SK-N-SH (cell line): Measurements from ENCODE around the gene DDX54. TPM values are rescaled to one million over a fixed set of nuclear protein-coding genes. Genes with fewer than 3 reads are reported as not detected.

Experiments
- CTCF ChIA-PET: fragments of 300-600, 350-600 bp; formaldehyde crosslinking; extraction: SDS; loops from one replicate; lab custom pipeline; 2021; lab: Yijun Ruan, JAX
- POLR2A ChIA-PET: fragments of 350-600 bp; sonication (Branson Sonifier 250); formaldehyde crosslinking; extraction: SDS; loops from one replicate; lab custom pipeline; 2020; ENCODE audit warnings: antibody characterized with exemption, inconsistent platforms; lab: Yijun Ruan, JAX
- DNase-seq: peaks from one replicate; pipeline ENCODE4 v3.0.0; 2012
- H2AFZ ChIP-seq: fragments of 200-600 bp; sonication (generic); 2 replicates; pipeline ENCODE4 v1.8.1; 2016; ENCODE audit warnings: antibody characterized with exemption, mild to moderate bottlenecking, low read depth
- H3F3A ChIP-seq: fragments of 200-600 bp; sonication (generic); replicated peaks from 2 replicates; pipeline ENCODE3; 2016; ENCODE audit warnings: antibody characterized with exemption, mild to moderate bottlenecking; ENCODE audit not compliant: insufficient read depth
- H3K27ac ChIP-seq, 2 experiments: fragments of 200-500 bp in 1 of 2; fragments of 200-600 bp in 1 of 2; sonication (Bioruptor generic) in 1 of 2; sonication (generic), shearing (Covaris generic) in 1 of 2; 2 replicates each; pipeline versions ENCODE4 v1.5.1 to v1.6.1; 2014 to 2016; ENCODE audit warnings: low read depth in 2 of 2, inconsistent platforms in 1 of 2, low read length in 1 of 2, mild to moderate bottlenecking in 1 of 2, mixed read lengths in 1 of 2
- H3K27me3 ChIP-seq: fragments of 200-600 bp; sonication (generic), shearing (Covaris generic); 2 replicates; pipeline ENCODE4 v1.6.1; 2016; ENCODE audit warnings: mixed run types; ENCODE audit not compliant: insufficient read depth
- H3K36me3 ChIP-seq, 2 experiments: fragments of 200-500 bp in 1 of 2; fragments of 200-600 bp in 1 of 2; sonication (Bioruptor generic) in 1 of 2; sonication (generic) in 1 of 2; replicated peaks in 1 of 2; 2 replicates each; pipeline versions ENCODE3 to v1.5.1; 2014 to 2016; ENCODE audit warnings: low read length in 1 of 2, mild to moderate bottlenecking in 1 of 2; ENCODE audit not compliant: insufficient read depth in 2 of 2, control insufficient read depth in 1 of 2
- H3K4me1 ChIP-seq, 2 experiments: fragments of 200-500 bp in 1 of 2; fragments of 200-600 bp in 1 of 2; sonication (Bioruptor generic) in 1 of 2; sonication (generic), shearing (Covaris generic) in 1 of 2; 2 replicates each; pipeline versions ENCODE4 v1.5.1 to v1.6.1; 2014 to 2016; ENCODE audit warnings: low read depth in 1 of 2, low read length in 1 of 2, mixed run types in 1 of 2; ENCODE audit not compliant: insufficient read depth in 2 of 2, control insufficient read depth in 1 of 2
- H3K4me2 ChIP-seq: fragments of 200-600 bp; sonication (generic), shearing (Covaris generic); 2 replicates; pipeline ENCODE4 v1.6.1; 2017; ENCODE audit warnings: mixed run types
- H3K4me3 ChIP-seq, 2 experiments: fragments of 200-500 bp in 1 of 2; fragments of 200-600 bp in 1 of 2; sonication (Bioruptor generic) in 1 of 2; sonication (generic), shearing (Covaris generic) in 1 of 2; 2 replicates each; pipeline versions ENCODE4 v1.5.1 to v1.8.1; 2014 to 2016; ENCODE audit warnings: low read depth in 2 of 2, inconsistent platforms in 1 of 2, low read length in 1 of 2, mild to moderate bottlenecking in 1 of 2, mixed read lengths in 1 of 2, moderate library complexity in 1 of 2
- H3K79me2 ChIP-seq: fragments of 200-600 bp; sonication (generic); 2 replicates; pipeline ENCODE4 v1.8.1; 2017; ENCODE audit warnings: mild to moderate bottlenecking; ENCODE audit not compliant: insufficient read depth
- H3K9ac ChIP-seq: fragments of 200-600 bp; sonication (generic); 2 replicates; pipeline ENCODE4 v1.6.1; 2017; ENCODE audit warnings: mixed run types
- H3K9me2 ChIP-seq: fragments of 200-600 bp; sonication (generic); 2 replicates; pipeline ENCODE4 v1.6.1; 2017; ENCODE audit warnings: mixed run types
- H3K9me3 ChIP-seq: fragments of 200-600 bp; sonication (generic); 2 replicates; pipeline ENCODE4 v1.6.1; 2017; ENCODE audit warnings: mixed run types, mild to moderate bottlenecking, moderate library complexity
- H4K20me1 ChIP-seq: fragments of 200-600 bp; sonication (generic); 2 replicates; pipeline ENCODE4 v1.6.1; 2017; ENCODE audit warnings: mild to moderate bottlenecking, mixed run types; ENCODE audit not compliant: insufficient read depth
- ELF1 ChIP-seq: IDR thresholded peaks from 2 replicates; pipeline ENCODE4 v1.4.0; 2012
- FOSL2 ChIP-seq: IDR thresholded peaks from 2 replicates; pipeline ENCODE4 v1.4.0; 2012; ENCODE audit warnings: low read depth, mild to moderate bottlenecking, moderate library complexity, borderline replicate concordance
- FOXM1 ChIP-seq: IDR thresholded peaks from 2 replicates; pipeline ENCODE4 v1.4.0; 2012; ENCODE audit warnings: low read depth, mild to moderate bottlenecking
- MXI1 ChIP-seq: IDR thresholded peaks from 2 replicates; pipeline ENCODE4 v1.6.1; 2012; ENCODE audit warnings: mild to moderate bottlenecking, low read depth, low read length, improper control_type of control experiment
- NRF1 ChIP-seq: IDR thresholded peaks from 2 replicates; pipeline ENCODE4 v1.6.1; 2012; ENCODE audit warnings: low read depth, mild to moderate bottlenecking, low read length
- REST ChIP-seq: IDR thresholded peaks from 2 replicates; pipeline ENCODE4 v1.6.1; 2012; ENCODE audit warnings: mild to moderate bottlenecking, low read depth, low read length, moderate library complexity
- RXRA ChIP-seq: IDR thresholded peaks from 2 replicates; pipeline ENCODE4 v1.4.0; 2012; ENCODE audit warnings: low read depth, mild to moderate bottlenecking, borderline replicate concordance
- SIN3A ChIP-seq: IDR thresholded peaks from 2 replicates; pipeline ENCODE4 v1.6.1; 2012; ENCODE audit warnings: low read depth, mild to moderate bottlenecking, low read length, moderate library complexity, borderline replicate concordance
- TAF1 ChIP-seq: IDR thresholded peaks from 2 replicates; pipeline ENCODE4 v1.6.1; 2012; ENCODE audit warnings: low read depth, mild to moderate bottlenecking, low read length, moderate library complexity, borderline replicate concordance
- USF1 ChIP-seq: IDR thresholded peaks from 2 replicates; pipeline ENCODE4 v1.4.0; 2012; ENCODE audit warnings: low read depth, borderline replicate concordance
- YY1 ChIP-seq: IDR thresholded peaks from 2 replicates; pipeline ENCODE4 v1.4.0; 2012; ENCODE audit warnings: low read depth, mild to moderate bottlenecking
- WGBS: methylation state at CpG from one replicate; pipeline ENCODE4 v1.1.6; 2017; ENCODE audit warnings: low lambda C conversion rate; 5-methylcytosine and 5-hydroxymethylcytosine counted together
- polyA plus RNA-seq, 3 experiments: library from polyadenylated mRNA; depleted of rRNA; stranded (reverse); fragments of >200 nt; gene quantifications; 2 replicates each; pipeline ENCODE4 v1.2.3, GENCODE V29; 2012
- TF ChIP-seq, protein P1 (sequence below): fragments of 150-350 bp; IDR thresholded peaks from 2 replicates; pipeline ENCODE4 v1.6.1; 2016; ENCODE audit warnings: mild to moderate bottlenecking, low read depth, low read length
- TF ChIP-seq, protein P2 (sequence below): IDR thresholded peaks from 2 replicates; pipeline ENCODE4 v1.4.0; 2012; ENCODE audit warnings: low read depth, borderline replicate concordance

DDX54 gene
- polyA plus RNA-seq, 1 of the 3 experiments (the other 2 are of a cell fraction), result 69.9 TPM

DNA sequence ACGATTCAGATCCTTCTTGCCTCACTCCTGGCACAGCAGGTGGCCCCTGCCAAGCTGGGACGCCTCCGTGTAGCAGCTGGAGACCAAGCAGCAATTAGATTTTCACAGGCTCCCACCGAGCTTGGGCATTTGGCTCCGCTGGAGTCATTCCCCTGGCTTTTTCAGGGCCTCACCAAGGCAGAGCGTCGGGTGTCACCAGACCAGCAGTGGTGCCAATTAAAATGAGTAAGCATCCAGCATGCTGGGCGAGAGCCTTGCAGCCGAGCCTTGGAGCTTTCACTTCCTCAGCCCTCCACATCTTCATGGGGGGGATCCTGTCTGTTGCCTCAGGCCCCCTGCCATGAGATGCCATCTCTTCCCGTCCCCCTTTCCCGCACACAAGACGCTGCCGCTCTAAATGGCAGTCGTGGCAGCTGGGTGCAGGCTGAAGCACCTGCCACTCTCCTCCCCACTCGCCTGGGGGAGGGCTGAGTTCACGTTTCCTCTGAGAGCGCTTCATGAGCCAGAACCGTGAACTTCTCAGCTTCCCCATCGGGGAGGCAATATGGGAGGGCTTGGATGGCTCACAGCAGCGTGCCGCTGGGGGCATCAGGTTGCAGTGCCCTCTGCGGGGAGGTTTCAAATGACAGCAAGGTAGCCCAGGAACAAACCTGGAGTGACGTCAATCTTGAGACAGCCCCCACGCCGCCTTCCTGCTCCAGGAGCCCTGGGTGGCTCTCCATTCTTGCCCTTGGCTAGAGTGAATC is 47.7 kb upstream of the DDX54 start:
- Histone ChIP-seq H3K9me2 (no peaks in the 10 kb centered on the region), H2AFZ (no peak overlapping the region), H3K9me3 (no peaks in the 10 kb centered on the region), H3K27ac (no peak overlapping the region), H3K27me3 (no peaks in the 10 kb centered on the region), H3F3A (no peaks in the 10 kb centered on the region), H4K20me1 (no peaks in the 10 kb centered on the region), H3K4me1 (peaks cover 2 to 5% of the 10 kb centered on the region in 2 experiments; a peak in 2 of 4 replicates), H3K4me2 (no peak overlapping the region), H3K9ac (no peak overlapping the region), H3K4me3 (no peak overlapping the region), H3K79me2 (no peaks in the 10 kb centered on the region), H3K36me3 (peaks cover 4 to 6% of the 10 kb centered on the region in 2 experiments)
- TF ChIP-seq USF1, result no peak
- TF ChIP-seq, protein P1, sequence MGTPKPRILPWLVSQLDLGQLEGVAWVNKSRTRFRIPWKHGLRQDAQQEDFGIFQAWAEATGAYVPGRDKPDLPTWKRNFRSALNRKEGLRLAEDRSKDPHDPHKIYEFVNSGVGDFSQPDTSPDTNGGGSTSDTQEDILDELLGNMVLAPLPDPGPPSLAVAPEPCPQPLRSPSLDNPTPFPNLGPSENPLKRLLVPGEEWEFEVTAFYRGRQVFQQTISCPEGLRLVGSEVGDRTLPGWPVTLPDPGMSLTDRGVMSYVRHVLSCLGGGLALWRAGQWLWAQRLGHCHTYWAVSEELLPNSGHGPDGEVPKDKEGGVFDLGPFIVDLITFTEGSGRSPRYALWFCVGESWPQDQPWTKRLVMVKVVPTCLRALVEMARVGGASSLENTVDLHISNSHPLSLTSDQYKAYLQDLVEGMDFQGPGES, result no peak
- no peak for TF ChIP-seq FOSL2
- TF ChIP-seq, protein P2, sequence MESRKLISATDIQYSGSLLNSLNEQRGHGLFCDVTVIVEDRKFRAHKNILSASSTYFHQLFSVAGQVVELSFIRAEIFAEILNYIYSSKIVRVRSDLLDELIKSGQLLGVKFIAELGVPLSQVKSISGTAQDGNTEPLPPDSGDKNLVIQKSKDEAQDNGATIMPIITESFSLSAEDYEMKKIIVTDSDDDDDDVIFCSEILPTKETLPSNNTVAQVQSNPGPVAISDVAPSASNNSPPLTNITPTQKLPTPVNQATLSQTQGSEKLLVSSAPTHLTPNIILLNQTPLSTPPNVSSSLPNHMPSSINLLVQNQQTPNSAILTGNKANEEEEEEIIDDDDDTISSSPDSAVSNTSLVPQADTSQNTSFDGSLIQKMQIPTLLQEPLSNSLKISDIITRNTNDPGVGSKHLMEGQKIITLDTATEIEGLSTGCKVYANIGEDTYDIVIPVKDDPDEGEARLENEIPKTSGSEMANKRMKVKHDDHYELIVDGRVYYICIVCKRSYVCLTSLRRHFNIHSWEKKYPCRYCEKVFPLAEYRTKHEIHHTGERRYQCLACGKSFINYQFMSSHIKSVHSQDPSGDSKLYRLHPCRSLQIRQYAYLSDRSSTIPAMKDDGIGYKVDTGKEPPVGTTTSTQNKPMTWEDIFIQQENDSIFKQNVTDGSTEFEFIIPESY, result no peak
- TF ChIP-seq SIN3A, result no peak
- no peak for TF ChIP-seq RXRA
- no peak for TF ChIP-seq YY1
- no peak for TF ChIP-seq NRF1
- no peak for TF ChIP-seq FOXM1
- 93% methylated on average over 17 of the region's 25 CpGs for WGBS
- DNase-seq, result no peak
- ChIA-PET CTCF (interaction anchor here (1.0 kb wide), 1 partner anchor 12 kb away, joined by 3 read pairs; the partner anchor contains the start of gene TPCN1), POLR2A (no interaction called here)

DNA sequence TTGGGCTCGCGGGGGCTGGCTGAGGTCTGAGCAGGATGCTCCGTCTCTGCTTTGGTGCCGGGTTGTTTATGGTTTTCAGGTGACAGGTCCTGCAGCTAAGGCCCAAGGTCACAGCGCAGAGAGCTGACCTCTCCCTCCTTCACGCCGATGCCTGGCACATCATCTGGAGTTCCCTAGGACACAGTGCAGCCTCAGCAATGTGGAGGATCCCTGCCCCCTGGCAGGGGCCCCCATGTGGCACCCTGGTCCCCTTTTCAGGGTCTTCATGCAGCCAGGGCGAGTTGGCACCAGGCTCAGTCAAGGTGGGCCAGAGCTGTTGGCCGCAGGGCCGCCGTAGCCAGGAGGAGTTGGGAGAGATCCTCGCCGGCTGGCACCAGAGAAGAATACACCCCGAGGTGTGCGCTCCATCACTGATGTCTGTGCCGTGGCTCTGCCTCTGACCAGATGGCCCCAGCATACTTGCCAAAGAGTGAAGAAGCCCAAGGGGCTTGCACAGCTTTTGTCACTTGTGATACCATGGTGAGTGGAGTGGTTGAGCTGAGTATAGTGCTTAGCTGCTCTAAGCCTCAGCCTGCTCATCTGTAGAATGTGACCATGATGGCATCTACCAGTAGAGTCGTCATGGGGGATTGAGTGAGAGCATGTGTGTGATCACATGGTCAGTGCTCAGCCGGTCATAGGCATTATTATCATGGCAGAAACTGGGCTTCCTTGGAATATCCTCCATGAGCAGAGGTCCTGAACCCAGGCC is 47.0 kb upstream of the DDX54 start:
- no peak for DNase-seq
- Histone ChIP-seq H3K4me2 (no peak overlapping the region), H2AFZ (no peak overlapping the region), H3K9me2 (no peaks in the 10 kb centered on the region), H3K4me1 (peaks cover 2 to 5% of the 10 kb centered on the region in 2 experiments; a peak in 2 of 4 replicates), H3K4me3 (no peak overlapping the region), H3K27ac (peak overlapping the region; percentile 7 to 60; a peak in 2 of 4 replicates), H3K36me3 (peaks cover 4 to 8% of the 10 kb centered on the region in 2 experiments), H3F3A (peaks cover 3% of the 10 kb centered on the region), H3K9ac (no peak overlapping the region), H3K79me2 (no peaks in the 10 kb centered on the region), H3K9me3 (no peaks in the 10 kb centered on the region), H4K20me1 (no peaks in the 10 kb centered on the region), H3K27me3 (no peaks in the 10 kb centered on the region)
- WGBS, result 93% methylated on average over 11 of the region's 18 CpGs
- ChIA-PET CTCF (interaction anchor here (1.0 kb wide), 1 partner anchor 11 kb away, joined by 3 read pairs; the partner anchor contains the start of gene TPCN1), POLR2A (no interaction called here)
- TF ChIP-seq, protein P2, result no peak
- TF ChIP-seq MXI1 (no peak), YY1 (no peak), TAF1 (no peak), ELF1 (no peak), REST (no peak), FOSL2 (no peak)
